CD4-positive, CD25-positive, alpha-beta regulatory T cell (primary cell): ENCODE results near the gene CFAP99. TPM values are rescaled to one million over a fixed set of nuclear protein-coding genes. Genes with fewer than 3 reads are reported as not detected.
"Not testable (repeated sequence)": the region's sequence is repeated elsewhere in the genome, so short reads cannot be mapped to it uniquely, and the experiment has no call there.

Experiments
- ATAC-seq, 2 donors: fragments of 150-1000 bp; cut with Tn5 transposase; one replicate each; pipeline ENCODE4 v1.10.0; 2021; ENCODE audit warnings: low read depth in 2 of 2, moderate number of reproducible peaks in 2 of 2, moderate library complexity in 1 of 2
- DNase-seq, 3 donors: peaks; one replicate each; pipeline versions ENCODE4 v3.0.0 to v3.0.0-alpha.2; 2012 to 2022; ENCODE audit warnings: mixed read lengths in 1 of 3
- H3K27ac ChIP-seq: one replicate; pipeline ENCODE4 v1.7.0; 2013; ENCODE audit warnings: mild to moderate bottlenecking, low read length; ENCODE audit not compliant: insufficient read depth, poor library complexity, severe bottlenecking
- H3K27me3 ChIP-seq: one replicate; pipeline ENCODE4 v1.7.0; 2013; ENCODE audit warnings: low read length; ENCODE audit not compliant: control insufficient read depth, insufficient read depth
- H3K36me3 ChIP-seq: one replicate; pipeline ENCODE4 v1.7.0; 2013; ENCODE audit warnings: mild to moderate bottlenecking, low read length, moderate library complexity; ENCODE audit not compliant: control insufficient read depth, insufficient read depth
- H3K4me1 ChIP-seq: 2 replicates; pipeline ENCODE4 v1.7.0; 2013; ENCODE audit warnings: mild to moderate bottlenecking, low read length; ENCODE audit not compliant: insufficient read depth, control insufficient read depth, poor library complexity, severe bottlenecking
- H3K4me3 ChIP-seq: one replicate; pipeline ENCODE4 v1.7.0; 2013; ENCODE audit warnings: low read depth, mild to moderate bottlenecking, low read length, moderate library complexity
- H3K9me3 ChIP-seq, 2 experiments: 1 replicate in 1 of 2; 2 replicates in 1 of 2; pipeline ENCODE4 v1.7.0; 2013; ENCODE audit warnings: low read length in 2 of 2, mild to moderate bottlenecking in 1 of 2, moderate library complexity in 1 of 2; ENCODE audit not compliant: control insufficient read depth in 2 of 2
- H3K27ac Mint-ChIP-seq, 3 donors: one replicate each; pipeline ENCODE4 v1.8.0; 2020 to 2022; ENCODE audit warnings: mild to moderate bottlenecking in 3 of 3, mixed read lengths in 3 of 3, moderate library complexity in 2 of 3
- H3K27me3 Mint-ChIP-seq: one replicate; pipeline ENCODE4 v1.8.0; 2022; ENCODE audit warnings: mild to moderate bottlenecking, mixed read lengths
- H3K36me3 Mint-ChIP-seq: one replicate; pipeline ENCODE4 v1.8.0; 2020; ENCODE audit warnings: mixed read lengths
- H3K4me1 Mint-ChIP-seq, 4 donors: one replicate each; pipeline ENCODE4 v1.8.0; 2020 to 2022; ENCODE audit warnings: mixed read lengths in 4 of 4, mild to moderate bottlenecking in 1 of 4
- H3K4me3 Mint-ChIP-seq, 4 donors: one replicate each; pipeline ENCODE4 v1.8.0; 2020 to 2022; ENCODE audit warnings: mild to moderate bottlenecking in 4 of 4, mixed read lengths in 4 of 4, moderate library complexity in 3 of 4
- H3K9me3 Mint-ChIP-seq, 7 donors: one replicate each; pipeline ENCODE4 v1.8.0; 2020 to 2022; ENCODE audit warnings: mixed read lengths in 7 of 7, mild to moderate bottlenecking in 3 of 7, moderate library complexity in 2 of 7
- polyA plus RNA-seq, 4 donors: library from polyadenylated mRNA; unstranded; fragments of 300-500 nt; fragmentation: Illumina TruSeq; gene quantifications; one replicate each; pipeline ENCODE4 v1.2.3, GENCODE V29; 2021
- total RNA-seq: library from RNA; stranded (reverse); gene quantifications from one replicate; pipeline ENCODE4 v1.2.3, GENCODE V29; 2022

The CFAP99 gene
- total and polyA plus RNA-seq, 5 donors from 2014 or later: 0.20 TPM; not detected in 4

- H3K4me3 ChIP-seq: no peak overlapping the region
- ATAC-seq: no peak
- no peak overlapping the region for H3K27ac Mint-ChIP-seq
- no peak for DNase-seq
- peaks cover 21% of the 10 kb centered on the region for H3K27me3 Mint-ChIP-seq
- no peaks in the 10 kb centered on the region for H3K9me3 Mint-ChIP-seq
- no peaks in the 10 kb centered on the region for H3K36me3 ChIP-seq
- no peak overlapping the region for H3K4me3 Mint-ChIP-seq
- no peaks in the 10 kb centered on the region for H3K9me3 ChIP-seq
- no peak overlapping the region for H3K27ac ChIP-seq
- no peaks in the 10 kb centered on the region for H3K4me1 ChIP-seq
- no peaks in the 10 kb centered on the region for H3K27me3 ChIP-seq
- peaks cover 0 to 2% (median under 1%) of the 10 kb centered on the region in 4 donors for H3K4me1 Mint-ChIP-seq
- H3K36me3 Mint-ChIP-seq: no peaks in the 10 kb centered on the region
Measured at GRCh38 chr4:2427383-2428334, 8.9 kb downstream of the CFAP99 start.

GRCh38 chr4:2428496-2429213, 9.9 kb downstream of the CFAP99 start:
- no peak for ATAC-seq
- peak overlapping the region in 2 of 3 donors; percentile 7 to 65 for H3K27ac Mint-ChIP-seq

GRCh38 chr4:2429945-2430757, 11.4 kb downstream of the CFAP99 start:
- H3K4me1 Mint-ChIP-seq, H3K27me3 ChIP-seq, H3K36me3 ChIP-seq, H3K36me3 Mint-ChIP-seq, H3K9me3 Mint-ChIP-seq, H3K4me1 ChIP-seq, H3K9me3 ChIP-seq, H3K4me3 ChIP-seq, H3K27ac Mint-ChIP-seq, H3K27ac ChIP-seq, ATAC-seq, H3K4me3 Mint-ChIP-seq, DNase-seq: not testable (repeated sequence)
- peaks cover 12% of the 10 kb centered on the region for H3K27me3 Mint-ChIP-seq

More at GRCh38 chr4:2428496-2429213, 9.9 kb downstream of the CFAP99 start:
- H3K4me1 Mint-ChIP-seq: peaks cover 0 to 2% (median under 1%) of the 10 kb centered on the region in 4 donors
- Histone ChIP-seq H3K4me1 (no peaks in the 10 kb centered on the region), H3K27me3 (no peaks in the 10 kb centered on the region), H3K9me3 (no peaks in the 10 kb centered on the region), H3K27ac (no peak overlapping the region), H3K36me3 (no peaks in the 10 kb centered on the region), H3K4me3 (no peak overlapping the region)
- H3K36me3 Mint-ChIP-seq: no peaks in the 10 kb centered on the region
- peak overlapping the region in 1 of 4 donors; percentile 74 for H3K4me3 Mint-ChIP-seq
- H3K9me3 Mint-ChIP-seq: no peaks in the 10 kb centered on the region
- no peak for DNase-seq
- peaks cover 21% of the 10 kb centered on the region for H3K27me3 Mint-ChIP-seq

- H3K36me3 Mint-ChIP-seq: no peaks in the 10 kb centered on the region
- H3K27ac ChIP-seq: no peak overlapping the region
- no peaks in the 10 kb centered on the region for H3K9me3 ChIP-seq
- H3K4me3 Mint-ChIP-seq: no peak overlapping the region
- H3K4me3 ChIP-seq: no peak overlapping the region
- no peak overlapping the region for H3K27ac Mint-ChIP-seq
- H3K4me1 ChIP-seq: no peaks in the 10 kb centered on the region
- peaks cover 10% of the 10 kb centered on the region for H3K27me3 Mint-ChIP-seq
- no peaks in the 10 kb centered on the region for H3K4me1 Mint-ChIP-seq
- ATAC-seq (no peak), DNase-seq (no peak)
- no peaks in the 10 kb centered on the region for H3K36me3 ChIP-seq
- H3K9me3 Mint-ChIP-seq: no peaks in the 10 kb centered on the region
- no peaks in the 10 kb centered on the region for H3K27me3 ChIP-seq
Measured at GRCh38 chr4:2432004-2432403, 13.2 kb downstream of the CFAP99 start.

GRCh38 chr4:2432991-2433530, 14.3 kb downstream of the CFAP99 start:
- Mint-ChIP-seq H3K4me3 (no peak overlapping the region), H3K36me3 (no peaks in the 10 kb centered on the region), H3K4me1 (no peaks in the 10 kb centered on the region), H3K27me3 (peaks cover 10% of the 10 kb centered on the region), H3K9me3 (no peaks in the 10 kb centered on the region), H3K27ac (no peak overlapping the region)
- no peak overlapping the region for H3K4me3 ChIP-seq
- no peak for ATAC-seq
- H3K9me3 ChIP-seq: no peaks in the 10 kb centered on the region
- H3K36me3 ChIP-seq: no peaks in the 10 kb centered on the region
- H3K4me1 ChIP-seq: no peaks in the 10 kb centered on the region
- DNase-seq: no peak
- no peak overlapping the region for H3K27ac ChIP-seq
- no peaks in the 10 kb centered on the region for H3K27me3 ChIP-seq

GRCh38 chr4:2433609-2434350, 15.0 kb downstream of the CFAP99 start:
- Mint-ChIP-seq H3K27ac (no peak overlapping the region), H3K4me1 (no peaks in the 10 kb centered on the region), H3K36me3 (no peaks in the 10 kb centered on the region), H3K4me3 (no peak overlapping the region), H3K27me3 (peaks cover 10% of the 10 kb centered on the region), H3K9me3 (no peaks in the 10 kb centered on the region)
- ATAC-seq (no peak), DNase-seq (no peak)
- Histone ChIP-seq H3K27me3 (no peaks in the 10 kb centered on the region), H3K36me3 (no peaks in the 10 kb centered on the region), H3K9me3 (no peaks in the 10 kb centered on the region), H3K4me1 (no peaks in the 10 kb centered on the region), H3K4me3 (no peak overlapping the region), H3K27ac (no peak overlapping the region)

GRCh38 chr4:2434420-2434819, 15.7 kb downstream of the CFAP99 start:
- H3K27me3 Mint-ChIP-seq: peaks cover 4% of the 10 kb centered on the region
- Histone ChIP-seq H3K27ac (no peak overlapping the region), H3K4me3 (no peak overlapping the region), H3K9me3 (no peaks in the 10 kb centered on the region), H3K4me1 (no peaks in the 10 kb centered on the region), H3K27me3 (no peaks in the 10 kb centered on the region), H3K36me3 (no peaks in the 10 kb centered on the region)
- H3K4me1 Mint-ChIP-seq: no peaks in the 10 kb centered on the region
- DNase-seq (no peak), ATAC-seq (no peak)
- H3K4me3 Mint-ChIP-seq: no peak overlapping the region
- no peak overlapping the region for H3K27ac Mint-ChIP-seq
- no peaks in the 10 kb centered on the region for H3K9me3 Mint-ChIP-seq
- no peaks in the 10 kb centered on the region for H3K36me3 Mint-ChIP-seq
